Rectal smooth muscle tissue (tissue), 1 donor: ENCODE data around the gene NFATC3.

Experiments
- H3K27ac ChIP-seq: one replicate; pipeline ENCODE4 v1.7.0; 2013; ENCODE audit warnings: low read depth, low read length, inconsistent platforms
- H3K27me3 ChIP-seq: one replicate; pipeline ENCODE4 v1.7.0; 2013; ENCODE audit warnings: low read length; ENCODE audit not compliant: control insufficient read depth, insufficient read depth
- H3K36me3 ChIP-seq: one replicate; pipeline ENCODE4 v1.7.0; 2013; ENCODE audit warnings: low read length; ENCODE audit not compliant: control insufficient read depth, insufficient read depth
- H3K4me1 ChIP-seq: one replicate; pipeline ENCODE4 v1.7.0; 2013; ENCODE audit warnings: low read length; ENCODE audit not compliant: control insufficient read depth, insufficient read depth
- H3K4me3 ChIP-seq: one replicate; pipeline ENCODE4 v1.7.0; 2013; ENCODE audit warnings: low read length
- H3K9ac ChIP-seq: one replicate; pipeline ENCODE4 v1.7.0; 2013; ENCODE audit warnings: low read length

Gene NFATC3

DNA sequence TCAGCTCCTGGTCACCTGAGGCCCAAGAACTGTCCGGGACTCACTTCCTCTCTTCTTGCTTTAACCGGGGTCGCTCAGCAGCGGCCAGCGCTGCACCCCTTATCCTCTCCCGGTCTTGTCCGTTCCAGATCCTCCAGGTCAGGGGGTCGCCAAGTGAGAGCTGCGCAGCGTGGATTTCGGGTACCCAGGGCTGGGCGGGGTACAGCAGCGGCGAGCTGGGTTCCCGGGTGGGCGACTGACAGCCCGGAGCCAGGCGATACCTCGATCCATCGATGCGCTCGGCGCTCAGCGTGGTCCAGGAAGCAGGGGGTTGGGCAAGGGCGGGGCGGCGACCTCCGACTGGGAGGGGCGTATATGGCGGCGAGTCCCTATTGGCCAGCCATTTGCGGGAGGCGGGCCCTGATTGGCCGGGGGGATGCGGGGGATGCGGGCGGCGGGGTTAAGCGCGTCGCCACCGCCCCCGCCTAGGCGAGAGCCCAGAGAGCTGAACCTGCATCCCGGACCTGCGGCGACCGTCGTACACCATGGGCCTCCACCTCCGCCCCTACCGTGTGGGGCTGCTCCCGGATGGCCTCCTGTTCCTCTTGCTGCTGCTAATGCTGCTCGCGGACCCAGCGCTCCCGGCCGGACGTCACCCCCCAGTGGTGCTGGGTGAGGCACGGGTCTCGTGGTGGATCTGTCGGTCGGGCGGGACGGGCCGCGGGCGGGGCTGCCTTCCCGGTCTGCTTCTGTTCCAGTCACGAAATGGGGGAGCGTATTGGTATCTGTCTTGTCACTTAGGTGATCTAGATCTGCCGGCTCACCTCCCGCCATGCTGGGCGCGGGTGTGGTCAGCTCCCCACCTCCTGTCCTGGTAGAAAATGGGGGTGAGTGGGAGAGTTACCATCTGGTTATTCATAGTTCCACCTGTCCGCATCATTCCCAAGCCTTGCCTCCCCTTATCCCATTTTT lies 160.0 kb downstream of the NFATC3 start, which contains the start of gene PLA2G15:
Gene PLA2G15, plus strand, starts transcription at position 471 of the 951 bp plus-strand sequence. Its CDS starts 54 bp downstream, at position 525.
- peak within 1 kb of the TSS; percentile 82 for H3K9ac ChIP-seq

DNA sequence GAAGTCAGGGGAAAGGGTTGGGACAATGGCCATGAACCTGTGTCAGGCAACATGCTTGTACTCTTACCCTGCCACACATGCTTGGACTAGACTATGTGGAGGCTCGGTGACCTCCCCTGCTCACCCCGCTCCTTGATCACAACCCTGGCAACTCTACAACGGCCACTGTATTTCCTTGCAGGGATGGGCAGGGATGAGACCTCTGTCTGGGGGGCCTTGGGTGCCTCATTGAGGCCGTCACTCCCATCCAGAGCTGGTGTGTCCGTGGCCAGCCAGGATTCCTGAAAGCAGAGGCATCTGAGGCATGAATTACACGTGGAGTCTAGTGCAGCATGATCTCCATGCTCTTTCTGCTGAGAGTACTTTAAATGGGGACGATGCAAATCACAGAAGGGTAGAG lies 161.0 kb downstream of the NFATC3 start:
- Histone ChIP-seq H3K27me3 (no peaks in the 10 kb centered on the region), H3K27ac (no peak overlapping the region), H3K4me3 (peak overlapping the region; percentile 71), H3K4me1 (peaks cover 8% of the 10 kb centered on the region), H3K36me3 (no peaks in the 10 kb centered on the region), H3K9ac (peak overlapping the region; percentile 22)

More for the DNA sequence above, 160.0 kb downstream of the NFATC3 start, which contains the start of gene PLA2G15:
- H3K27ac ChIP-seq = no peak within 1 kb of the TSS
- peak within 1 kb of the TSS; percentile 98 for H3K4me3 ChIP-seq
- H3K27me3 ChIP-seq = no peaks in the 10 kb centered on the region
- H3K36me3 ChIP-seq = no peaks in the 10 kb centered on the region
- peaks cover 8% of the 10 kb centered on the region for H3K4me1 ChIP-seq

DNA sequence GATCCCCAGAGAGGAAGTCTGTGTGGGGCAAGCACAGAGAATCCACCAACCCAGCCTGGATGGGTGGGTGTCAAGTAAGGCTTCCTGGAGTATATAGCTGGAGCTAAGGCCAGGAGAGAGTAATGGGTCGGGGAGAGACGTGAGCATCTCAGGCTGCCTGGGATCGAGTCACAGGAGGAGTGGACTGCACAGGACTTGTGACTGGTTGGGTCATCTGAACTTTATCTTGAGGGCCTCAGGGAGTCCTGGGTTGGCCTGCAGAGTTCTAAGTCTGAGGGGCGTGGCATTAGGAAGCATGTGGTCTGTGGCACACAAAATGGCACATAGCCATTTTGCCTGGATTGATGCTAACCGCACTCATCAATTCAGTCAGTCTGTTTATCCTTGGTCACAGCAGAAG lies 161.5 kb downstream of the NFATC3 start:
- Histone ChIP-seq H3K27ac (no peak overlapping the region), H3K4me3 (peak overlapping the region; percentile 71), H3K27me3 (no peaks in the 10 kb centered on the region), H3K36me3 (no peaks in the 10 kb centered on the region), H3K4me1 (peaks cover 8% of the 10 kb centered on the region), H3K9ac (no peak overlapping the region)

DNA sequence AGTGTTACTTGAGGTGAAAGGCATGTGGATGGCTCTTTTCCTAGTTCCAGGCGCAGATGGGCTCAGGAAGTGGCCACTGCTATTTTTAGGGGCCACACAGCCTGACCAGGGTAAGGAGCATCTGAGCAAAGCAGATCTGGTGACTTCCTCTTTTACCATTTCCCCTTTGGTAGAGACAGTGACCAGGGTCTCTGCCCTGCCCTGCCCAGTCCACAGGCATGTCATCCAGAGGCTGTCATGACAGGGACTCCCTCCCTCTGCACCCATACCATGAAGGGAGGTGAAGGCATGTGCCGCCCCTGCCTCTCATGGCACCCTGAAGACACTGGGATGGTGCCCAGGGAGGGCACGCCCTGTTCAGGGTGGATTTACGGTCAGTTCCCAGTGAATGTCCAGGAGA lies 162.2 kb downstream of the NFATC3 start:
- H3K36me3 ChIP-seq = no peaks in the 10 kb centered on the region
- no peaks in the 10 kb centered on the region for H3K27me3 ChIP-seq
- H3K4me3 ChIP-seq = no peak overlapping the region
- H3K4me1 ChIP-seq = peaks cover 8% of the 10 kb centered on the region
- no peak overlapping the region for H3K9ac ChIP-seq
- H3K27ac ChIP-seq = no peak overlapping the region

DNA sequence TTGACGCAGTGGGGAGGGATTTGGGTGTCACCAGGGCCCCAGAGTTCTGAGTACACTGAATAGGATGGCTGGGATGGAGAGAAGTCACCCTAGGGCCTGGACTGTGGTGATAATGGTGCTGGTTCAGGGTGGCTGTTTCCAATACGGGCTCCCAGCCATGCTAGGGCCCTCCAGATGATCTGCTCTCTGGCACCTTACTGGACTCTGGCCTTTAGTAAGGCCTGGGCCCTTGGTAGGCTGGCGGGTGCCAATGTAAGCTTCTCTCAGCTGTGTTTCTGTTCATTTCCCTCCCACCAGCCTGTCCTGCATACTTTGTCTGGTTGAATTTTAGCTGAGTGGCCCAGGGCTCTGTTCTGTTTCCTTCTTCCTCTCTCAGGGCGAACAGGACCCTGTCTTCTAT lies 162.8 kb downstream of the NFATC3 start:
- Histone ChIP-seq H3K27ac (no peak overlapping the region), H3K9ac (no peak overlapping the region), H3K36me3 (no peaks in the 10 kb centered on the region), H3K27me3 (no peaks in the 10 kb centered on the region), H3K4me3 (no peak overlapping the region), H3K4me1 (peaks cover 8% of the 10 kb centered on the region)

DNA sequence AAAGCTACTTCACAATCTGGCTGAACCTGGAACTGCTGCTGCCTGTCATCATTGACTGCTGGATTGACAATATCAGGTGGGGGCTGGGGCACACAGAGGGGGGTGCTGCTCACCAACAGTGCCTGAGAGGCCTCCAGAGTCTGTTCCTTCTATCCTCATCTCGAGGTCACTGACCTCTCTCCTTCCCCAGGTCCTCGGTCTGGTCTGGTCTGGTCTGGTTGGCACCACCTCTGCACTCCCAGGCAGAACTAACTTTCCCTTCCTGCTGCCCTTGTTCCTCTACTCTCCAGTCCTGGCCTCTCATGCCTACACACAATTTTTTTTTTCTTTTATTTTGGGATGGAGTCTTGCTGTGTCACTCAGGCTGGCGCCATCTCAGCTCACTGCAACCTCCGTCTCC lies 164.2 kb downstream of the NFATC3 start:
- Histone ChIP-seq H3K27me3 (no peaks in the 10 kb centered on the region), H3K36me3 (no peaks in the 10 kb centered on the region), H3K4me1 (peaks cover 8% of the 10 kb centered on the region), H3K9ac (no peak overlapping the region), H3K27ac (no peak overlapping the region), H3K4me3 (no peak overlapping the region)

DNA sequence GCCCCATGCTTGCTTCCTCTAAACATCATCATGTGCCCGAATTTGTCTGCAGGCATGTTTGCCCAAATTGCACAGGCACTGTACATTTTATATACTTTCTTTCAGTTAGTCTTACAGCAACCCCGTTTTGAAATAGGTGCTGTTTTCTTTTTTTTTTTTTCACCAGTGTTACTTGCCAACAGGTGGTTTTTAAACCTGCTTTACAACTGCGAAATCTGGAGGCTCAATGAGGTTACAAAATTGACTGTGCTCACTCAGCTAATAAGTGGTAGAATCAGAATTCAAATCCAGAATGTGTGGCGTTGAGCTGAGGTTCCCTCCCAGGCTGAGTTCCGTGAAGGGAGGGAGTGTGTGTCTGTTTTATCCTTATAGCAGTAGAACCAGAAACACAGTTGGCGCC lies 165.8 kb downstream of the NFATC3 start:
- Histone ChIP-seq H3K36me3 (peaks cover 11% of the 10 kb centered on the region), H3K4me1 (peaks cover 6% of the 10 kb centered on the region), H3K27me3 (no peaks in the 10 kb centered on the region), H3K9ac (no peak overlapping the region), H3K4me3 (no peak overlapping the region), H3K27ac (no peak overlapping the region)

DNA sequence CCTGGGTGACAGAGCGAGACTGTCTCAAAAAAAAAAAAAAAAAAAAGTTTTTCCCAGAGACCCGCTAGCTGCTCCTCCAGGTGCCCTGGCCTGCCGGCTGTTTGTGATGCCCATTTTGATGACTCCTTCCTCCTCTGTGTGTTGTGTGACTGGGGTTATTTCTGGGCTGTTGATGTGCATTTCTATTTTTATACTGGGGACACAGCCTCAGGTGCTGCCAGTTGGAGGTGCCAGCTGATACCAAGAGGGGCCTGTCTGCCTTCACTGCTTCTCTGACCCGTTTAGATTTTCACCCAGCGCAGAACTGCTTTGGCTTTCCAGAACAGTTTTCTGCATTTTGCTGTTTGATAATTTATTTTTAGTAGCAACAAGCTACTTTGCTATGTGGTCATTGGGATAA lies 166.7 kb downstream of the NFATC3 start:
- H3K9ac ChIP-seq = no peak overlapping the region
- H3K27ac ChIP-seq = no peak overlapping the region
- H3K27me3 ChIP-seq = no peaks in the 10 kb centered on the region
- H3K4me3 ChIP-seq = no peak overlapping the region
- H3K4me1 ChIP-seq = no peaks in the 10 kb centered on the region
- peaks cover 11% of the 10 kb centered on the region for H3K36me3 ChIP-seq

DNA sequence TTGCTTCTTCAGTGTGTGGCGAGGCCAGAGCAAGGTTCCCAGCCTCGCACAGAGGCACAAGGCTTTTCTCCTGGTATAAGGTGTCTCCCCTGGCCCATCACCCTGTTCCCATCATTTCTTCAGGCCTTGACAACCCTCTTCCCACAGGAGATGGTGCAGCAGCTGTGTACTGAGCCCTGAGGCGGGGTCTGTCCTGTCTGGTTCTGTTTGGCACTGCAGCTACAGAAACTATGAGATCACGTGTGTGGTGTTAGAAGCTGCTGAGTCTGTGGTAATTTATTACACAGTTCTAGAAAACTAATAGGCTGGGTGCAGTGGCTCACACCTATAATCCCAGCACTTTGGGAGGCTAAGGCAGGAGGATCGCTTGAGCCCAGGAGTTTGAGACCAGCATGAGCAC lies 167.2 kb downstream of the NFATC3 start:
- H3K27ac ChIP-seq = no peak overlapping the region
- no peak overlapping the region for H3K9ac ChIP-seq
- H3K4me1 ChIP-seq = peaks cover 2% of the 10 kb centered on the region
- H3K4me3 ChIP-seq = no peak overlapping the region
- peaks cover 11% of the 10 kb centered on the region for H3K36me3 ChIP-seq
- H3K27me3 ChIP-seq = no peaks in the 10 kb centered on the region

DNA sequence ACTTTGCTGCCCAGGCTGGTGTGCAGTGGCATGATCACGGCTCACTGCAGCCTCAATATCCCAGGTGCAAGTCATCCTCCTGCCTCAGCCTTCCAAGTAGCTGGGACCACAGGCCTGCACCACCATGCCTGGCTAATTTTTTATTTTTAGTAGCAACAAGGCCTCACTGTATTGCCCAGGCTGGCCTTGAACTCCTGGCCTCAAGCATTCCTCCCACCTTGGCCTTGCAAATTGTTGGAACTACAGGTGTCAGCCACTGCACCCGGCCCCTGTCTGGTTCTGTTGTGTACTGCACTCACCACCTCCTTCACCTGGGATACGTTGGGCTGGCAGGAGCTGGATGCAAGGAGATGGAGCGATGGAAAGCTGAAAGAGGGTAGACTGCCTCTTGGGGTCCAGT lies 168.6 kb downstream of the NFATC3 start:
- Histone ChIP-seq H3K4me1 (peaks cover 7% of the 10 kb centered on the region), H3K4me3 (no peak overlapping the region), H3K9ac (no peak overlapping the region), H3K27ac (no peak overlapping the region), H3K36me3 (peaks cover 11% of the 10 kb centered on the region), H3K27me3 (no peaks in the 10 kb centered on the region)

DNA sequence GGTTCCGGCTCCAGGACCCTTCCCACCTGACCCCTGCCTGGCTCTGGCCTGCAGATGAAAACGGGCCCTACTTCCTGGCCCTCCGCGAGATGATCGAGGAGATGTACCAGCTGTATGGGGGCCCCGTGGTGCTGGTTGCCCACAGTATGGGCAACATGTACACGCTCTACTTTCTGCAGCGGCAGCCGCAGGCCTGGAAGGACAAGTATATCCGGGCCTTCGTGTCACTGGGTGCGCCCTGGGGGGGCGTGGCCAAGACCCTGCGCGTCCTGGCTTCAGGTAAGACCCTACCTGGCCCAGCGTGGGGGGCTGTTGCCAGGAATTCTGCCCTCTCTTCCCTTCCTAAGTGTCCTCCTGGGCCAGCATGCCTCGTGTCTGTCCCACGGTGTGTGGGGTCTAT lies 170.5 kb downstream of the NFATC3 start:
- Histone ChIP-seq H3K36me3 (peaks cover 26% of the 10 kb centered on the region), H3K4me1 (peaks cover 12% of the 10 kb centered on the region), H3K27ac (no peak overlapping the region), H3K4me3 (no peak overlapping the region), H3K9ac (no peak overlapping the region), H3K27me3 (no peaks in the 10 kb centered on the region)

DNA sequence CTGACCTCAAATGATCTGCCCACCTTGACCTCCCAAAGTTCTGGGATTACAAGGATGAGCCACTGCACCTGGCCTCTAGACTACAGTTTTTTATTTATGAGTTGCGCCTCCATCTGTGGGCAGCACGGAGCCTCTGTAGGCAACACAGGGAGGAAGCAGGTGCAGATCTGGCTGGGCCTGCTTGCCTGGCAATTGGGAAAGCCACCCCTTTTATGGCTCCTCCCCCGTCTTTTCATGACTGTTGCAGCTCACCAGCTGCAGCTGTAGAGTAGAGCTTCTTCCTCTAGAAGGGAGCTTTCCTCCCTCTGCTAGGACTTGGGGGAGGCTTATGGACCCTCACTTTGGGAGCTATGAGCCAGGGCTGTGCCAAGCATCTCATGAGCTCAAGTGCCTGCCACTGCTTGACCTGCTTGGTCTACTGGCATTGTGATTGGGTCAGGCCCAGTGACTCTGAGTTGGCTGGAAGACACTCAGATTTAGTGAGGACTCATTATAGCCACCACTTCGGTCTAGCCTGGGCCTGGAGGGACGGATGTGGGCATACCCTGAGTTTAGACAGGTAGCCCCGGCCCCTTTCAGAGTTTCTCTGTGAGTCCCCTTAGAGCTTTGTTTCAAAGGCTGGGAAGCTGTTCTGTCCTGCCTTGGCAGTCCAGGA lies 172.2 kb downstream of the NFATC3 start:
- peak overlapping the region; percentile 72 for H3K27ac ChIP-seq
- peaks cover 26% of the 10 kb centered on the region for H3K36me3 ChIP-seq
- H3K27me3 ChIP-seq = no peaks in the 10 kb centered on the region
- no peak overlapping the region for H3K4me3 ChIP-seq
- peaks cover 12% of the 10 kb centered on the region for H3K4me1 ChIP-seq
- no peak overlapping the region for H3K9ac ChIP-seq
